GM19463 (cell line): ENCODE measurements around the gene TCEANC2.
"Not testable (repeated sequence)": the region's sequence is repeated elsewhere in the genome, so short reads cannot be mapped to it uniquely, and the experiment has no call there.

Source experiments
- ATAC-seq: cut with Tn5 transposase; IDR thresholded peaks from one replicate; pipeline ENCODE4 v1.9.1; 2021; ENCODE audit warnings: mild to moderate bottlenecking, moderate library complexity; ENCODE audit not compliant: unreplicated experiment

The TCEANC2 gene

GRCh38 chr1:54081306-54082270 is 28.2 kb downstream of the TCEANC2 start:
- peak; percentile 78 for ATAC-seq

- ATAC-seq = no peak
Observed at GRCh38 chr1:54084794-54085193, 31.4 kb downstream of the TCEANC2 start.

GRCh38 chr1:54086754-54087153 is 33.3 kb downstream of the TCEANC2 start:
- ATAC-seq = no peak

- ATAC-seq = no peak
Observed at GRCh38 chr1:54088385-54088784, 35.0 kb downstream of the TCEANC2 start.

- no peak for ATAC-seq
Observed at GRCh38 chr1:54091666-54092065, 38.3 kb downstream of the TCEANC2 start.

GRCh38 chr1:54094001-54094729 is 40.8 kb downstream of the TCEANC2 start:
- ATAC-seq = no peak

GRCh38 chr1:54094730-54095105 is 41.3 kb downstream of the TCEANC2 start:
- not testable (repeated sequence) for ATAC-seq

GRCh38 chr1:54095546-54096226 is 42.3 kb downstream of the TCEANC2 start:
- ATAC-seq = no peak

- no peak for ATAC-seq
Observed at GRCh38 chr1:54096227-54096876, 42.9 kb downstream of the TCEANC2 start.

GRCh38 chr1:54096877-54097240 is 43.5 kb downstream of the TCEANC2 start:
- ATAC-seq = no peak

GRCh38 chr1:54099061-54099610 is 45.7 kb downstream of the TCEANC2 start:
- no peak for ATAC-seq

- no peak for ATAC-seq
Observed at GRCh38 chr1:54100500-54100899, 47.1 kb downstream of the TCEANC2 start.

- no peak for ATAC-seq
Observed at GRCh38 chr1:54103414-54103813, 50.0 kb downstream of the TCEANC2 start.

- ATAC-seq = not testable (repeated sequence)
Observed at GRCh38 chr1:54104613-54105012, 51.2 kb downstream of the TCEANC2 start.

GRCh38 chr1:54105080-54105479 is 51.7 kb downstream of the TCEANC2 start:
- no peak for ATAC-seq

GRCh38 chr1:54105736-54106269 is 52.4 kb downstream of the TCEANC2 start:
- ATAC-seq = no peak

GRCh38 chr1:54107131-54107530 is 53.7 kb downstream of the TCEANC2 start:
- no peak for ATAC-seq

- ATAC-seq = no peak
Observed at GRCh38 chr1:54108156-54108555, 54.7 kb downstream of the TCEANC2 start.

GRCh38 chr1:54109129-54110090 is 56.0 kb downstream of the TCEANC2 start:
- ATAC-seq = no peak
